ENCODE measurements around the gene NAGLU.

NAGLU gene

GRCh38 chr17:42565523-42566214, 29.6 kb downstream of the NAGLU start:
- no peak for DNase-seq

- DNase-seq, result no peak
Measured at GRCh38 chr17:42566215-42566882, 30.3 kb downstream of the NAGLU start.

- peak; percentile 95 for DNase-seq
Measured at GRCh38 chr17:42566883-42567573, 31.0 kb downstream of the NAGLU start, which contains the start of gene MLX. Gene MLX (plus strand): TSS chr17:42567100. CDS start chr17:42567125, 25 bp downstream.

- DNase-seq, result no peak
Measured at GRCh38 chr17:42568341-42569111, 32.5 kb downstream of the NAGLU start.

- no peak for DNase-seq
Measured at GRCh38 chr17:42571435-42572225, 35.6 kb downstream of the NAGLU start.

GRCh38 chr17:42573095-42573494, 37.1 kb downstream of the NAGLU start:
- DNase-seq, result no peak

- DNase-seq, result no peak
Measured at GRCh38 chr17:42574463-42574862, 38.4 kb downstream of the NAGLU start.

GRCh38 chr17:42577140-42577531, 41.1 kb downstream of the NAGLU start:
- DNase-seq, result no peak

GRCh38 chr17:42577532-42578281, 41.7 kb downstream of the NAGLU start, which contains the start of gene PSMC3IP:
Gene PSMC3IP (minus strand): TSS chr17:42577729. CDS start chr17:42577686, 43 bp downstream.
- peak; percentile 98 for DNase-seq

- DNase-seq, result peak; percentile 80
Measured at GRCh38 chr17:42578282-42578869, 42.3 kb downstream of the NAGLU start.

- DNase-seq, result no peak
Measured at GRCh38 chr17:42579794-42580551, 43.9 kb downstream of the NAGLU start.

GRCh38 chr17:42581744-42582270, 45.8 kb downstream of the NAGLU start:
- DNase-seq, result no peak

- DNase-seq, result no peak
Measured at GRCh38 chr17:42584880-42585279, 48.8 kb downstream of the NAGLU start.

- no peak for DNase-seq
Measured at GRCh38 chr17:42585353-42585752, 49.3 kb downstream of the NAGLU start.

- no peak for DNase-seq
Measured at GRCh38 chr17:42586514-42587230, 50.6 kb downstream of the NAGLU start.

- DNase-seq, result no peak
Measured at GRCh38 chr17:42590886-42591285, 54.8 kb downstream of the NAGLU start.

- no peak for DNase-seq
Measured at GRCh38 chr17:42591411-42591810, 55.4 kb downstream of the NAGLU start.
